Measurements from ENCODE around the gene PNLIPRP1. TPM values are rescaled to one million over a fixed set of nuclear protein-coding genes. Genes with fewer than 3 reads are reported as not detected.

PNLIPRP1 gene
- total and polyA plus RNA-seq, 2 experiments from 2014 or later, result 0.21 TPM; not detected in 1

DNA sequence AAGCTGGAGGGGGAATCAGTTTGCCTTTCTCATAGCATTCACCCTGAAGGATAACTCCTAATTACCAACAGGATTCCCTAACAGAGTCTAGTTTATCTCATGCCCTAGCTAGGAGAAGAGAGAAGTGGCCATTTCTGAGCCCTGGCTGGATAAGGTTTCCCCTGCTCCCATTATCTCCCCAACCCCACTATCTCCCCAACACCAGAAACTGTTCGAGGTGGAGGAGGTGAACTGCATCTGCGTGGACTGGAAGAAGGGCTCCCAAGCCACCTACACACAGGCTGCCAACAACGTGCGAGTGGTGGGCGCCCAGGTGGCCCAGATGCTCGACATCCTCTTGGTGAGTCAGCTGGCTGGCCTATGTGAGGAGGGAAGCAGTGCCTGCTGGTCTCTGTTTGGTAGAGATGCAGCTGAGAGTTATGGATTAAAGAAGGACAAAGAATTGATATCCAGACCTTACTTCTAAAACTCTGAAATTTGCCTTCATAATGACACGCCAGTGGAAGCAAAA is 3.8 kb downstream of the PNLIPRP1 start:
- no peak for DNase-seq (ENCODE audit: low spot score)
- Mint-ChIP-seq H3K4me3 (no peak overlapping the region), H3K27ac (no peak overlapping the region), H3K9me3 (no peaks in the 10 kb centered on the region), H3K27me3 (ENCODE audit: insufficient read depth, low read depth, poor library complexity) (peaks cover 4% of the 10 kb centered on the region), H3K4me1 (peaks cover 4% of the 10 kb centered on the region; the same call in 2 of the 3 replicates), H3K36me3 (ENCODE audit: low read depth) (no peaks in the 10 kb centered on the region)
- Histone ChIP-seq H3K27me3 (ENCODE audit: insufficient read depth) (no peaks in the 10 kb centered on the region), H3F3A (replicated peaks; ENCODE audit: low read depth) (no peaks in the 10 kb centered on the region), H3K9me2 (ENCODE audit: insufficient read depth) (no peaks in the 10 kb centered on the region; the same call in 1 of the 2 replicates), H3K4me3 (no peak overlapping the region), H3K79me2 (replicated peaks; ENCODE audit: insufficient read depth) (no peaks in the 10 kb centered on the region), H2AFZ (no peak overlapping the region), H3K4me1 (ENCODE audit: insufficient read depth) (no peaks in the 10 kb centered on the region), H3K4me2 (no peak overlapping the region), H4K20me1 (replicated peaks; ENCODE audit: insufficient read depth) (no peaks in the 10 kb centered on the region), H3K27ac (ENCODE audit: low read depth) (no peak overlapping the region), H3K36me3 (ENCODE audit: insufficient read depth) (no peaks in the 10 kb centered on the region)
- TF ChIP-seq, protein P1, sequence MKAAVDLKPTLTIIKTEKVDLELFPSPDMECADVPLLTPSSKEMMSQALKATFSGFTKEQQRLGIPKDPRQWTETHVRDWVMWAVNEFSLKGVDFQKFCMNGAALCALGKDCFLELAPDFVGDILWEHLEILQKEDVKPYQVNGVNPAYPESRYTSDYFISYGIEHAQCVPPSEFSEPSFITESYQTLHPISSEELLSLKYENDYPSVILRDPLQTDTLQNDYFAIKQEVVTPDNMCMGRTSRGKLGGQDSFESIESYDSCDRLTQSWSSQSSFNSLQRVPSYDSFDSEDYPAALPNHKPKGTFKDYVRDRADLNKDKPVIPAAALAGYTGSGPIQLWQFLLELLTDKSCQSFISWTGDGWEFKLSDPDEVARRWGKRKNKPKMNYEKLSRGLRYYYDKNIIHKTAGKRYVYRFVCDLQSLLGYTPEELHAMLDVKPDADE (IDR thresholded peaks at IDR 0.05), result no peak
- TF ChIP-seq EZH2 (IDR thresholded peaks at IDR 0.05; ENCODE audit: low read depth, unreplicated experiment) (no peak), ZNF331 (CRISPR knock-in tag; IDR thresholded peaks at IDR 0.05; ENCODE audit: low read depth) (no peak), JUNB (IDR thresholded peaks at IDR 0.05; ENCODE audit: unreplicated experiment) (no peak)
- no peak for ATAC-seq

DNA sequence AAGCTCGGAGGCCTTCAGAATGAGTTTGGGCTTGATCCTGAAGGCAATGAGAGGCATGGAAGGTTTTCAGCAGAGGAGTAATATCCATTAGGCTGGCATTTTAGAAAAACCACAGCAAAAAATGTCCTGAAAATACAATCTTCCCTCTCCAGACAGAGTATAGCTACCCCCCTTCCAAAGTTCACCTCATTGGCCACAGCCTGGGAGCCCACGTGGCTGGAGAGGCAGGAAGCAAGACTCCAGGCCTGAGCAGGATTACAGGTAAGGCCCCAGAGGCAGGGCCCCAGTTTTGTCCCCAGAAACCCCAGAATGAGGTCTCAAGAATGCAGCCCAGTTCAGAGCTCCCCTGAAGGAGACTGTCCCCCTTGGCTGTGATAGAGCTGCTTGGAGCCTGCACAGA is 5.3 kb downstream of the PNLIPRP1 start:
- DNase-seq (ENCODE audit: low spot score) (no peak), ATAC-seq (no peak)
- no peaks in the 10 kb centered on the region for H4K20me1 ChIP-seq (replicated peaks; ENCODE audit: insufficient read depth)
- no peak overlapping the region for H3K27ac Mint-ChIP-seq
- H2AFZ ChIP-seq, result no peak overlapping the region
- no peaks in the 10 kb centered on the region for H3K27me3 ChIP-seq (ENCODE audit: insufficient read depth)
- TF ChIP-seq EZH2 (IDR thresholded peaks at IDR 0.05; ENCODE audit: low read depth, unreplicated experiment), result no peak
- no peak for TF ChIP-seq CREB1 (CRISPR knock-in tag; IDR thresholded peaks at IDR 0.05; ENCODE audit: low read depth)
- TF ChIP-seq JUNB (IDR thresholded peaks at IDR 0.05; ENCODE audit: unreplicated experiment), result no peak
- no peak for TF ChIP-seq NANOG (IDR thresholded peaks at IDR 0.05; ENCODE audit: borderline replicate concordance)
- TF ChIP-seq ZNF331 (CRISPR knock-in tag; IDR thresholded peaks at IDR 0.05; ENCODE audit: low read depth), result no peak
- TF ChIP-seq, protein P2, sequence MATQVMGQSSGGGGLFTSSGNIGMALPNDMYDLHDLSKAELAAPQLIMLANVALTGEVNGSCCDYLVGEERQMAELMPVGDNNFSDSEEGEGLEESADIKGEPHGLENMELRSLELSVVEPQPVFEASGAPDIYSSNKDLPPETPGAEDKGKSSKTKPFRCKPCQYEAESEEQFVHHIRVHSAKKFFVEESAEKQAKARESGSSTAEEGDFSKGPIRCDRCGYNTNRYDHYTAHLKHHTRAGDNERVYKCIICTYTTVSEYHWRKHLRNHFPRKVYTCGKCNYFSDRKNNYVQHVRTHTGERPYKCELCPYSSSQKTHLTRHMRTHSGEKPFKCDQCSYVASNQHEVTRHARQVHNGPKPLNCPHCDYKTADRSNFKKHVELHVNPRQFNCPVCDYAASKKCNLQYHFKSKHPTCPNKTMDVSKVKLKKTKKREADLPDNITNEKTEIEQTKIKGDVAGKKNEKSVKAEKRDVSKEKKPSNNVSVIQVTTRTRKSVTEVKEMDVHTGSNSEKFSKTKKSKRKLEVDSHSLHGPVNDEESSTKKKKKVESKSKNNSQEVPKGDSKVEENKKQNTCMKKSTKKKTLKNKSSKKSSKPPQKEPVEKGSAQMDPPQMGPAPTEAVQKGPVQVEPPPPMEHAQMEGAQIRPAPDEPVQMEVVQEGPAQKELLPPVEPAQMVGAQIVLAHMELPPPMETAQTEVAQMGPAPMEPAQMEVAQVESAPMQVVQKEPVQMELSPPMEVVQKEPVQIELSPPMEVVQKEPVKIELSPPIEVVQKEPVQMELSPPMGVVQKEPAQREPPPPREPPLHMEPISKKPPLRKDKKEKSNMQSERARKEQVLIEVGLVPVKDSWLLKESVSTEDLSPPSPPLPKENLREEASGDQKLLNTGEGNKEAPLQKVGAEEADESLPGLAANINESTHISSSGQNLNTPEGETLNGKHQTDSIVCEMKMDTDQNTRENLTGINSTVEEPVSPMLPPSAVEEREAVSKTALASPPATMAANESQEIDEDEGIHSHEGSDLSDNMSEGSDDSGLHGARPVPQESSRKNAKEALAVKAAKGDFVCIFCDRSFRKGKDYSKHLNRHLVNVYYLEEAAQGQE (IDR thresholded peaks at IDR 0.05; ENCODE audit: unreplicated experiment), result no peak
- no peak for TF ChIP-seq STAT1 (IDR thresholded peaks at IDR 0.05; ENCODE audit: unreplicated experiment)
- TF ChIP-seq, protein P1 (IDR thresholded peaks at IDR 0.05), result no peak
- TF ChIP-seq ZNF114 (CRISPR knock-in tag; IDR thresholded peaks at IDR 0.05), result no peak
- H3K27me3 Mint-ChIP-seq (ENCODE audit: insufficient read depth, low read depth, poor library complexity), result peaks cover 4% of the 10 kb centered on the region
- peaks cover 8% of the 10 kb centered on the region; the same call in 2 of the 3 replicates for H3K4me1 Mint-ChIP-seq
- H3K36me3 Mint-ChIP-seq (ENCODE audit: low read depth), result no peaks in the 10 kb centered on the region
- H3F3A ChIP-seq (replicated peaks; ENCODE audit: low read depth), result no peaks in the 10 kb centered on the region
- H3K9me2 ChIP-seq (ENCODE audit: insufficient read depth), result no peaks in the 10 kb centered on the region
- H3K36me3 ChIP-seq (ENCODE audit: insufficient read depth), result no peaks in the 10 kb centered on the region
- no peak overlapping the region for H3K4me2 ChIP-seq
- no peaks in the 10 kb centered on the region for H3K79me2 ChIP-seq (replicated peaks; ENCODE audit: insufficient read depth)
- H3K4me3 Mint-ChIP-seq, result no peak overlapping the region
- H3K4me3 ChIP-seq, result no peak overlapping the region
- no peak overlapping the region for H3K27ac ChIP-seq (ENCODE audit: low read depth)
- no peaks in the 10 kb centered on the region for H3K4me1 ChIP-seq (ENCODE audit: insufficient read depth)
- no peaks in the 10 kb centered on the region for H3K9me3 Mint-ChIP-seq

All from GM23338 (cell line).